Panc1 (cell line): ENCODE results near the gene RAB7A.

ENCODE experiments used
- REST ChIP-seq, 2 experiments: IDR thresholded peaks; 2 replicates each; pipeline ENCODE4 v1.6.1; 2011 to 2012; ENCODE audit warnings: low read depth in 2 of 2, control low read depth in 1 of 2, low read length in 1 of 2, mild to moderate bottlenecking in 1 of 2, moderate library complexity in 1 of 2; ENCODE audit not compliant: insufficient read depth in 1 of 2
- TF ChIP-seq, protein P1 (sequence below): fragments of 450-650 bp; IDR thresholded peaks from 2 replicates; pipeline ENCODE4 v1.5.1; 2017; ENCODE audit warnings: mild to moderate bottlenecking

DNA sequence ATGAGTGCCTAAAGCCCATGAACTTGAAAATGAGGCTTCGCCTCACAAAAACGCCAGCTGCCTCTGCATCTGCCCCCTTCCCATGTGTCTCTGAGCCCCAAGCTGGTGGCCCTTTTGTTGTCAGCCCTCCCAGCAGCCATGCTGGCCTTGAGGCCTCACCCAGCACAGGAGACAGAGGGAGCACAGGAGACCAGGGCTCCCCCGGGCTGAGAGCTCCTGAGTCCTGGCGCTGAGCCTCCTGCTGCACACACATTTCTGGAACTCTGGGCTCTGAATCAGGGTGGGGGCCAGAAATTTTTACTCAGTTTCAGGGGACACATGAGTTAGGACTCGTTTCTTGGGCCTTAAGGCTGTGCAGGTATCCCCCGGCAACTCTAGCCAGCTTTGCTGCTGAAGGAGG, 97.0 kb downstream of the RAB7A start:
- no peak for TF ChIP-seq REST (IDR thresholded peaks at IDR 0.05; ENCODE audit: insufficient read depth in 1 of 2, low read depth in 2 of 2, low read length in 1 of 2)
- TF ChIP-seq, protein P1, sequence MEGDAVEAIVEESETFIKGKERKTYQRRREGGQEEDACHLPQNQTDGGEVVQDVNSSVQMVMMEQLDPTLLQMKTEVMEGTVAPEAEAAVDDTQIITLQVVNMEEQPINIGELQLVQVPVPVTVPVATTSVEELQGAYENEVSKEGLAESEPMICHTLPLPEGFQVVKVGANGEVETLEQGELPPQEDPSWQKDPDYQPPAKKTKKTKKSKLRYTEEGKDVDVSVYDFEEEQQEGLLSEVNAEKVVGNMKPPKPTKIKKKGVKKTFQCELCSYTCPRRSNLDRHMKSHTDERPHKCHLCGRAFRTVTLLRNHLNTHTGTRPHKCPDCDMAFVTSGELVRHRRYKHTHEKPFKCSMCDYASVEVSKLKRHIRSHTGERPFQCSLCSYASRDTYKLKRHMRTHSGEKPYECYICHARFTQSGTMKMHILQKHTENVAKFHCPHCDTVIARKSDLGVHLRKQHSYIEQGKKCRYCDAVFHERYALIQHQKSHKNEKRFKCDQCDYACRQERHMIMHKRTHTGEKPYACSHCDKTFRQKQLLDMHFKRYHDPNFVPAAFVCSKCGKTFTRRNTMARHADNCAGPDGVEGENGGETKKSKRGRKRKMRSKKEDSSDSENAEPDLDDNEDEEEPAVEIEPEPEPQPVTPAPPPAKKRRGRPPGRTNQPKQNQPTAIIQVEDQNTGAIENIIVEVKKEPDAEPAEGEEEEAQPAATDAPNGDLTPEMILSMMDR = no peak
